Tongue (tissue), 2 donors: Measurements from ENCODE around the gene TUT7. TPM values are rescaled to one million over a fixed set of nuclear protein-coding genes. Genes with fewer than 3 reads are reported as not detected.
"Not testable (repeated sequence)": the region's sequence is repeated elsewhere in the genome, so short reads cannot be mapped to it uniquely, and the experiment has no call there.

ENCODE experiments used
- DNase-seq: peaks from one replicate; pipeline ENCODE4 v3.0.0-alpha.2; 2015
- total RNA-seq: library from RNA; depleted of rRNA; stranded (reverse); fragments of >200 nt; gene quantifications from one replicate; pipeline ENCODE4 v1.2.3, GENCODE V29; 2014

TUT7 gene
- total RNA-seq, 1 donor from 2014 or later = 34.8 TPM

DNA sequence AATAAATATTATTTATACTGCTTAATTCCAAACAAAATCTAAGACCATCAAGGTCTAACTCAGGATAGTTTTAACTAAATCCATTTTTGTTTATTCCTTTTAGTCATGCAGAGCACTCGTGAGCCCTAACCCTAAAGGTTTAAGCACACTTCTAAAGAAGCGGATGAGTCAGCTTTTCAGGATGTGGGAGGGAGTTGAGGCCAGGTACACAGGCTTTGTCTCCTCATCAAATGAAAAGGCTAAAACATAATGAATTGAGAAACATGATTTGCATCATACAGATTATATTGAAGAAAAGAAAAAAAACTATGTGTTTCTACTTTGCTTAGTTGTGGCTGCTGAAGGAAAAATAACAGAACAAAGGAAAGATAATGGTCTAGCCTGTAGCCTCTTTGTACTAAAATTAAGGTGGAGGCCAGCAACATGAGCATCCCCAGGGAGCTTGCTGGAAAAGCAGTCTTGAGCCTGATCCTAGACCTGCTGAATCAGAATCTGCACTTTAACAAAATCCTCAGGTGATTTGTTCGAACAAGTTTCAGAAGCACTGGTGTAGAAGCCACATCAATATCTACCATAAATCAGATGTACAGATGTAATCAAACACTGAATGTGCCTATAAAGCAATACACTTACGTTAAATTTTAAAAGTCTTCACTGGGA, 50.8 kb downstream of the TUT7 start:
- DNase-seq = no peak

DNA sequence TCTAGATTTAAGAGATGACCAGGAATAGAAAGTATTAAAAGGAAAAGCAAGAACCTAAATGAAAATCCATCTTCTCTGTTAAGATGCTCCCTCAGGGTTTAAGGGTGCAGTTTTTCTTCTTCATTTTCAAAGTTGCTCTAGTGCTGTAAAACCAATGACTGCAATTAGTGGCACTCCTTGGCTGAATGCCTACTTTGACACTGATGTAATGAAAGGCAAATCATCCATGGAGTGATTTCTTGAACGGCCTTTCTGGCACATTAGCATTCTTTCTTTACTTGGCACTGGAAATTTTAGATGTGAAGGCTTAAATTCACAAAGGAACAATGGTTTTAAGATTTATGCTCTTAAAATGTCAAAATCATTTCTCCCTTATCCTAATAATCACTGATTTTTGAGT, 52.5 kb downstream of the TUT7 start:
- DNase-seq = no peak

DNA sequence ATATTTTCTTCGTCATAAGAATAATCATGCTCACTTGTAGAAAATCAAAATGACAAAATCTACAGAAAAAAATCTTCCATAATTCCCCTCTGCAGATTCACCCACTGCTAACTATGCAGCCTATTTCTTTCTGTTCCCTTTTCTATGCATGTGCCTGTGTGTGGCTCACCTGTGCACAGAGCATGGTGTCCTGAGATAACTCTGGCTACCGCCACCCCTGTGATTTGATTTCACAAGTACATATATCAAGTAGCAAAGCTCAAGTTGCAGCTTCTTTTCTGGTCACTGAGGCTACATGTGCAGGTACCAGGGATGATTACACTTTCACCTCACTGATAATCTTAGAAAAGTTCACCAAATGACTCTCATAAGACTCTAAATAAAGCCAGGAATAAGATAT, 53.5 kb downstream of the TUT7 start:
- no peak for DNase-seq

DNA sequence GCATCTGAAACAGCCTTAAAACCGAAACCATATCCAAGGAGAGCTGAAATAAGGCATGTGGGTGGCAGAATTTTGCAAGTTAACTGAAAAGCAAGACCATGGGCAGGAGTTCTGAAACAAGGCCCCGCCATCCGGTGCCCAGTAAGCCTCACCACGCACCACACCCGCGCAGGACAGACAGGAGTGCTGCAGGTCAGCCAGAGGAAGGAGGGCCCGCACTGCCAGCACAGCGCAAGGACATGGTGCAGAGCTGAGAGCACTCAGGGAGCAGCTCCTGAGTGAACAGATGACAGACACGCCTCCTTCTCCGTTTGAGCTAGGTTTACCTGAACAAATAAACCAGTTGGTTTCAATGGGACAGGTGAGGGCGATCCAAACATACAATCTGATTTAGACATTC, 55.3 kb downstream of the TUT7 start:
- no peak for DNase-seq

DNA sequence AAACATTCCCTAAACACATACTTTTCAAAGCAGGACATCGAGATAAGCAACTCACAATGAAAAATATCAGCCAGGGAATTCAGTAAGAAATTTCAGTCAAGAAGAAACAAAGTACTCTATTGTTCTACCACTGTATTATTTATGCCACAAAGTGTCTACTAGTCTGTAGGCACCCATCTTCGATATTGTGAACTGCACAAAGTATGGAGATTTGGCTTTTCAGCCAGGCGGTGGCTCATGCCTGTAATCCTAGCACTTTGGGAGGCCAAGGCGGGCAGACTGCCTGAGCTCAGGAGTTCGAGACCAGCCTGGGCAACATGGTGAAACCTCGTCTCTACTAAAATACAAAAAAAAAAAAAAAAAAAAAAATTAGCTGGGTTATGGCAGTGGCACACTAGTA, 63.9 kb downstream of the TUT7 start:
- DNase-seq = not testable (repeated sequence)

DNA sequence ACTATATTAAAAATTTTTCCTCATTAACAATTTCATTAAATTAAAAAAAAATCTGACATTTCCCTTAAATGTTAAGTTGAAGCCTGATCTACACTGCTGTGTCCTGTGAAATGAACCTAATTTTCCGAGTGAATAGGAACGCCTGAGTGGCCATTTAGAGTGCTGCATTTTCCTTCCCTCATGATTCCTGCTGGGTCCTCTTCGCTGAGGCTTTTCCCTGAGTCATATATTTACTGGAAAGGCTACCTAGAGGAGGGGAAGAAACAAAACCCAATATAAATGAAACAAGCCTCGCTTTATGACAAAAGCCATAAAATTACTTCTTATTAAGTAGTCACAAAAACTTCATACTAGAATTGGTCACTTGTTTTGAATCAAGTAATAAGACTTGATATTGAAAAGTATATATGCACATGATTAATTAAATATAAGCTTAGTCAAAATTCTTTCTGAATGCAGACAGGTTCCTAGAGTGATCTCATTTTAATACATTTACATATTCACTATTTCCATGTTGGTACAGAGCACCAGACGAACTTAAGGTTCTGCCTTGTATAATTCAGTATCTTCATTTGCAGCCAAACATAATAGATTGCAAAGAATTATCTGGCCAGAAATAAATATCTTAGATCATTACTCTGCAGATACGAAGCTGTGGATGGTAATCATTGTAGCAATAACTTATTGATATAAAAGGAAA, 65.6 kb downstream of the TUT7 start:
- no peak for DNase-seq

DNA sequence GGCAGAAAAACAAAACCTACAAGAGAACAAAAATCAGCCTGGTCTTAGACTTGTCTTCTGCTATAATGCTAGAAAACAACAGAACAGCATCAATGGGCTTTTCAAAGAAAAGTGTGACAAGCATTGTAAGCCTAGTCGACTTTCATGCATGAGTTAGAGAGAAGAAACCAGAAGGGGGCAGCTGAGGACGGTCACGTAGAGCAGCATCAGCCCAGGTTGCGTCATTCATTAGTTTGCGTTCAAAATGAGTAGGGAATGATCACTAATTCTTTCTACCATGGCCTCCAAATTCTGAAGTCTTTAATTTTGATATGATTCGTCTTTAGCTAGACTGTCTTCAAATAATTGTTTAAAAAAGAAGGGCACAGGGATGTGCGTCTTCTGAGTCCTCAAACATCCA, 67.2 kb downstream of the TUT7 start:
- peak; percentile 43 for DNase-seq

DNA sequence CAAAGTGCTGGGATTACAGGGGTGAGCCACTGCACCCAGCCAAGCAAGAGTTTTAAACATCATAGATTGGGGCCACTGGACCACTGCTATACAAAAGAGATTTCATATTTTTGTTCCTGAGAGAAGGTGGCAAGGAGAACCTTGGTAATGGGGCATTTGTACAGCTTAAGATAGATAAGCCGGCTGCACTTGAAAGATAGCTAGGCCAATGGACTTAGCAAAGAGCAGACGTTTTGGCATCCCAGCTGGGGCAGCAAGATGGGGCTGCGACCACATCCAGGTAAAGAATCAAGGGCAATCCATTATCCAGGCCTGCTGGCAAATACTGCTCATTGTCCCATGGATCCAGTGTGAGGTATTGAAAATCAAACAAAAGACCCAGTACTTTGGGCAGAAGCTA, 67.9 kb downstream of the TUT7 start:
- DNase-seq = no peak

GRCh38 chr9:86285261-86285660, 68.9 kb downstream of the TUT7 start:
- peak; percentile 24 for DNase-seq

DNA sequence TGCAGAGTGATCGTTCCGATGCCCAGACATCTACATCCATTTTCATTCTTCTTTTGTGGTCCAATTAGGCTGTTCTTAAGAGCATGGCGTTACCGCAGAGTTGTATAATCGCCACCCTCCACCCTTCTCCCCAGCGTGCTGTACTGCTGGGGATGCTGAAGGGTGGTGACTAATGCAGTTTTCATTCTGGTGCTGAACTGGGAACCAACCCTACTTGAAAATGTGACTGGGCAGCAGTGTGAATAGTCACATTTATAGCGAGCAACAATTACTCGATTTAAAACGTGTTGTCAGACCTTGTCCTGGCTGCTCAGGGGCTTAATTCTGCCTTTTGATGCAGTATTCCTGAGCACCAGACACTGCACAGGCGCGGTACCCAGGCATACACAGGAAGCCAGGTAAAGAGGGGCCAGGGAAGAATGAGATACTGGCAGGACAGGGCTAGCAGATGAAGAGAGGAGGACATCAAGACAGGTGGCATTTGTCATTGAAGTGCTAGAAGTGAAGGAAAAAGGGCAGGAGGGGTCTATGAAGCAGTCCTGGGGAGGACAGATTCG, 71.2 kb downstream of the TUT7 start:
- DNase-seq = no peak

- peak; percentile 98 for DNase-seq
These were observed 71.9 kb downstream of the TUT7 start, which contains the start of gene ISCA1 for GRCh38 chr9:86282077-86282978. ISCA1 (minus strand) TSS chr9:86282538; CDS start chr9:86282458, 80 bp downstream.

DNA sequence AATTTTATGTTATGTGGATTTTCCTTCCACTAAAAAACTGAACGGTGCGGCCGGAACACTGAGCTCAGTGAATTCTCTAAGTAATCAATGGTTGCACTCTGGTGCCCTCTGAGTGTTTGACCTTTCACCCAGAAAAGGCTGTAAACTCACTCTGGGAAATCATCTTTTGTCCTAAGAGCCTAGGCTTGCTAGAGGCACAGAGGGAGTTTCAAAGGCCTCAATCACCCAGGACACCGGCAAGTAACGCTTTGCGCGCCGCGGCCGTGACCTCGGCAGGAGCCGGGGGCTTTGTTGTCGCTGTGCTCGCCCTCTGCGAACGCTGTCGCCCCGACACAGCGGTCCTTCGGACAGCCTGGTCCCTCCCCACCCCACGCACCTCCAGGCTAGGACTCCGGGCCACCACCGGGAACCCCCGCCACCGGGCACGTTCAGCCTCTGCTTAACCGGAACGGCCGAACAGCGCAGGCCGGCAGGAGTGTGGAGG, 72.6 kb downstream of the TUT7 start:
- DNase-seq = no peak

- no peak for DNase-seq
These were observed 73.6 kb downstream of the TUT7 start for GRCh38 chr9:86280580-86280979.

- DNase-seq = no peak
These were observed 74.4 kb downstream of the TUT7 start for GRCh38 chr9:86279839-86280238.

- no peak for DNase-seq
These were observed 77.1 kb downstream of the TUT7 start for GRCh38 chr9:86277072-86277471.

DNA sequence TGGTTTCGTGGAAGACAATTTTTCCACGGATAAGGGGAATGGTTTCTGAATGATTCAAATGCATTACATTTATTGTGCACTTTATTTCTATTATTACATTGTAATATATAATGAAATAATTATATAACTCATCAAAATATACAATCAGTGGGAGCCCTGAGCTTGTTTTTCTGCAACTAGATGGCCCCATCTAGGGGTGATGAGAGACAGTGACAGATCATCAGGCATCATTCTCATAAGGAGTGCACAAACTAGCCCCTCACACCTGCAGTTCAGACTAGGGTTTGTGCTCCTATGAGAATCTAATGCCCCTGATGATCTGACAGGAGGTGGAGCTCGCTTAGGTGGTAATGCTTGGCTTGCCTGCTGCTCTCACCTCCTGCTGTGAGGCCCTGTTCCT, 78.2 kb downstream of the TUT7 start:
- DNase-seq = no peak

GRCh38 chr9:86274821-86275643, 79.2 kb downstream of the TUT7 start:
- no peak for DNase-seq

GRCh38 chr9:86272221-86272620, 82.0 kb downstream of the TUT7 start:
- DNase-seq = no peak

DNA sequence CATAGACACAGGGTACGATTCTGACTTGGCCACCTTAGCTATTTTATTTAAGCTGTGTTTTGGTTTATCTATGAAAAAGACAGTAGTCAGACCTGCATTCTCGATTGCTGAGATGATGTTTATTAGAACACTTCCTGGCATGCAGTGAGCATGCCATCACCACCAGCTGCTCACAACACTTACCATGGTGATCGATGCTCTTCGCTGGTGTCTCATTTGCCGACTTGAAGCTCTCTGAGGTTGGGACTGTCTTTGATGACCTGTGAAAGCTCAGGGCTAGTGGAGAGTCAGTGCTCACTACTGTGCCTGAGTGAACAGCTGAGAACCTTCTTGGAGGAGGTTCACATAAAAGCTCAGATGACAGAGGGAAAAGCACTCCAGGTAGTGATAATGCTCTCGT, 90.3 kb downstream of the TUT7 start:
- DNase-seq = no peak

DNA sequence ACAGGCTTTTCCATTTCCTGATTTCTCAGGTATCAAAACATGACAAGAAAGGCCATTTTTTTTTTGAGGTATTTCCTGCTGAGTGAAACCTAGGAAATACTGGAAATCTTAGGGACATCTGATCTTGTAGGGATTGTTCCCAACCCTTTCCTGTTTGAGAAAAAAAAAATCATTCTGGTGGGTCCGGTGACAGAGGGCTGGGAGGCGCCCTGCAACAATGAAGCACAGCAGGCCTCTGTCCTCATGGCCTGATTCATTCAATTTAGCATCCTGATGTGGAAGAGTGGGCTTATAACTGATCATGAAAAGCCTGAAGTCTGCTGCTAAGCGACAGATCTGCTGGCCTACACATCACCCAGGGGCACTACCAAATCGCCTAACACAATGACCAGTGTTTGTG, 91.7 kb downstream of the TUT7 start:
- no peak for DNase-seq

- DNase-seq = no peak
These were observed 94.7 kb downstream of the TUT7 start, which contains the start of gene C9orf153 for GRCh38 chr9:86259557-86259956. C9orf153 (minus strand) TSS chr9:86259657; CDS start chr9:86229603, 30,054 bp downstream.

DNA sequence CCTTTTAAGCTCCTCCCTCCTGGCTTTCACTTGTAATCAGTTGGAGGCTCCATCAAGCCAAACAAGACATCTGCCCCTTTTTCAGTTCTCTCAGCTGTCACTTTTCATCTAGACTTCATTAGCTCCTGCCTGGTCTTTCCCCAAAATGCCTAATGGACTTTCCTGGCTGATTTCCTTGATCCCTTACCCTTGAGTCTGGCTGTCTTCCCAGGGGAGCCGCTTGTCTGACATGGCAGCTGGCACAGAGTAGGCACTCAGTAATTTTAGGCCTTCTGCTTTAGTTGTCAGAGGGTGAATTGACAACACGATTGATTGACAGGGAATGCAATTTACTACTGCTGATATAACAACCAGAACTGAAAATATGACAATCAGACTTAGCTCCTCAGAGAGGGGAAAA, 96.8 kb downstream of the TUT7 start:
- no peak for DNase-seq
